K562 (cell line): ENCODE results near the gene SMG5. TPM values are rescaled to one million over a fixed set of nuclear protein-coding genes. Genes with fewer than 3 reads are reported as not detected.

Experiments
- BDP1 ChIP-seq: IDR thresholded peaks from 3 replicates; pipeline ENCODE4 v1.6.1; 2011; ENCODE audit not compliant: insufficient read length, insufficient read depth
- CCAR2 ChIP-seq: fragments of 200-400 bp; formaldehyde crosslinking; IDR thresholded peaks from 2 replicates; pipeline ENCODE4 v1.6.1; 2017; ENCODE audit warnings: mild to moderate bottlenecking, low read depth, low read length
- HDAC3 ChIP-seq: fragments of 450-650 bp; IDR thresholded peaks from 2 replicates; pipeline ENCODE4 v1.6.1; 2018; ENCODE audit warnings: borderline replicate concordance, mild to moderate bottlenecking, moderate library complexity; ENCODE audit not compliant: partially characterized antibody
- HOXB6 ChIP-seq: fragments of 250-450 bp; sonication (Bioruptor Pico); IDR thresholded peaks from 2 replicates; pipeline ENCODE4 v1.5.1; 2022; ENCODE audit warnings: mild to moderate bottlenecking, borderline replicate concordance
- HSF4 ChIP-seq: fragments of 250-450 bp; sonication (Bioruptor Pico); IDR thresholded peaks from 2 replicates; pipeline ENCODE4 v2.1.2; 2022; ENCODE audit warnings: mild to moderate bottlenecking, moderate library complexity, borderline replicate concordance
- MCM5 ChIP-seq: fragments of 450-650 bp; IDR thresholded peaks from 2 replicates; pipeline ENCODE4 v1.6.1; 2016; ENCODE audit warnings: low read depth
- MIER1 ChIP-seq: fragments of 450-650 bp; IDR thresholded peaks from 2 replicates; pipeline ENCODE4 v1.6.1; 2016; ENCODE audit warnings: antibody characterized with exemption, mild to moderate bottlenecking, low read depth
- PTBP1 ChIP-seq: fragments of 200-400 bp; formaldehyde crosslinking; IDR thresholded peaks from 2 replicates; pipeline ENCODE4 v1.6.1; 2017; ENCODE audit warnings: low read depth, low read length
- PYGO2 ChIP-seq: fragments of 450-650 bp; IDR thresholded peaks from 2 replicates; pipeline ENCODE4 v1.6.1; 2016; ENCODE audit warnings: mild to moderate bottlenecking, missing genetic modification characterization, moderate library complexity, missing compliant biosample characterization
- RAD51 ChIP-seq: fragments of 450-650 bp; IDR thresholded peaks from 2 replicates; pipeline ENCODE4 v1.7.1; 2016; ENCODE audit warnings: low read depth, mild to moderate bottlenecking, borderline replicate concordance
- SPI1 ChIP-seq: IDR thresholded peaks from 2 replicates; pipeline ENCODE4 v1.6.1; 2011; ENCODE audit warnings: low read depth, low read length, control low read depth, borderline replicate concordance
- ZFX ChIP-seq: sonication (generic); formaldehyde crosslinking; IDR thresholded peaks from 2 replicates; pipeline ENCODE4 v1.8.0; 2022; ENCODE audit warnings: mild to moderate bottlenecking, missing genetic modification reagents, moderate library complexity
- ZNF41 ChIP-seq: fragments of 250-450 bp; sonication (Bioruptor Pico); conservative IDR thresholded peaks from 2 replicates; pipeline ENCODE4 v1.4.0; 2020; ENCODE audit warnings: mild to moderate bottlenecking
- polyA plus RNA-seq, 8 experiments: library from polyadenylated mRNA; depleted of rRNA in 4 of 8; stranded (reverse) in 5 of 8; unstranded in 3 of 8; fragments of >200 nt; fragmentation: Nextera tagmentation in 2 of 8; fragmentation: Illumina TruSeq in 1 of 8; extraction: Ambion mirVana in 2 of 8; extraction: Trizol in 1 of 8; gene quantifications; 2 replicates each; pipeline versions ENCODE4 v1.2.1 to v1.2.3, GENCODE V29; 2011 to 2014; ENCODE audit warnings: inconsistent platforms in 1 of 8, missing spikeins in 1 of 8
- total RNA-seq, 7 experiments: library from RNA; depleted of rRNA in 6 of 7; stranded (reverse); fragments of >200 nt in 6 of 7; fragmentation: Illumina TruSeq in 2 of 7; extraction: Trizol in 2 of 7; gene quantifications; 2 replicates each; pipeline versions ENCODE4 v1.2.1 to v1.2.3, GENCODE V29; 2011 to 2021; ENCODE audit warnings: low replicate concordance in 1 of 7
- TF ChIP-seq, protein P1 (sequence below), 3 experiments: fragments of 200-800 bp in 1 of 3; sonication (Bioruptor generic) in 1 of 3; sonication (generic) in 1 of 3; formaldehyde crosslinking in 1 of 3; IDR thresholded peaks; 2 replicates each; pipeline versions ENCODE4 v1.6.1 to v1.8.0; 2016 to 2022; ENCODE audit warnings: mild to moderate bottlenecking in 2 of 3, missing compliant biosample characterization in 2 of 3, missing genetic modification characterization in 2 of 3, missing genetic modification reagents in 1 of 3
- TF ChIP-seq, protein P2 (sequence below): fragments of 450-650 bp; IDR thresholded peaks from 2 replicates; pipeline ENCODE4 v1.6.1; 2016; ENCODE audit warnings: antibody characterized with exemption
- TF ChIP-seq, protein P3 (sequence below): fragments of 450-650 bp; IDR thresholded peaks from 2 replicates; pipeline ENCODE4 v1.6.1; 2017; ENCODE audit warnings: antibody characterized with exemption, mild to moderate bottlenecking
- TF ChIP-seq, protein P4 (sequence below): conservative IDR thresholded peaks from 2 replicates; pipeline ENCODE4 v1.6.1; 2011; ENCODE audit warnings: low read depth, mild to moderate bottlenecking, low read length; ENCODE audit not compliant: control insufficient read depth
- TF ChIP-seq, protein P5 (sequence below): sonication (generic); formaldehyde crosslinking; IDR thresholded peaks from 2 replicates; pipeline ENCODE4 v1.8.0; 2022; ENCODE audit warnings: mild to moderate bottlenecking, missing genetic modification reagents

SMG5 gene
- total and polyA plus RNA-seq, 9 of the 15 experiments (the other 6 are each of a cell fraction or from before 2014, with no cell fraction given) = 1.4 to 85.9 (median 53.0) TPM

DNA sequence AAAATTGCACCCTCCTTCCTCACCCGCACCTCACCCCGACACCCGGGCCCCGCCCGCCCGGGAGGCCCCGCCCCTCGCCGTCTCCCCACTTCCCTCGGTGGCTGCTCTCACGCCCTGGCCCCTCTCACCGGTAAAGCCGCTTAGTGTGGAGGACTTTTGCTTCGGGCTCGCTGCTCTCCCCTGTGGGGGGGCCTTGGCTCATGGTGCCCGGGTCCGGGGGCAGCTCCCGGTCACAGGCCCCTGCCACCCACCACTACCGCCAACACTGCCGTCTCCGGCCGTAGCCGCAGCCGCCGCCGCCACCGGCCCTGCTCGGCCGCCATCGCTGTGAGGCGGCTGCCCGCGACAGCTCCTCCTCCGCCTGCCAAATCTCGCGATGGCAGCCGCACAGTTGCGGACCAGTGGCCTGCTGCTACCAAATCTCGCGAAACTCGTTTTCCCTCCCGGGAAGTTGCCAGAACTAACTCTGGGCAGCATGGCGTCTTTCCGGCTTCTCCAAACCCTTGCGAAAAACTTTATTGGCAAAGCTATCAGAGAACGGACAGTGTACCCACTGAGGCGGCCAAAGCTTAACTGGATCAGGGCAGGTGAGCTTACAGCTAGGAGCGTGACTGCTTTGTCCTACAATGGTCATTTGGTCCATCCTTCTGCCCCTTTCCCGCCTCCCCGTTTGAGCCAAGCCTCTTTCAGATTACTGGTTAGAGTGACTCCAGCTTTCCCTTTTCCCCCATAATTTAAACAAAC lies at the start of gene SMG5 (continued):
- TF ChIP-seq, protein P1, sequence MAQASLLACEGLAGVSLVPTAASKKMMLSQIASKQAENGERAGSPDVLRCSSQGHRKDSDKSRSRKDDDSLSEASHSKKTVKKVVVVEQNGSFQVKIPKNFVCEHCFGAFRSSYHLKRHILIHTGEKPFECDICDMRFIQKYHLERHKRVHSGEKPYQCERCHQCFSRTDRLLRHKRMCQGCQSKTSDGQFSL (CRISPR knock-in tag; IDR thresholded peaks at IDR 0.05) = no peak
- TF ChIP-seq, protein P1 (tag; IDR thresholded peaks at IDR 0.05) = no peak
- 0 out of 2 replicates have a peak, but pooled peaks have one; percentile 4 for TF ChIP-seq SPI1
- TF ChIP-seq, protein P2, sequence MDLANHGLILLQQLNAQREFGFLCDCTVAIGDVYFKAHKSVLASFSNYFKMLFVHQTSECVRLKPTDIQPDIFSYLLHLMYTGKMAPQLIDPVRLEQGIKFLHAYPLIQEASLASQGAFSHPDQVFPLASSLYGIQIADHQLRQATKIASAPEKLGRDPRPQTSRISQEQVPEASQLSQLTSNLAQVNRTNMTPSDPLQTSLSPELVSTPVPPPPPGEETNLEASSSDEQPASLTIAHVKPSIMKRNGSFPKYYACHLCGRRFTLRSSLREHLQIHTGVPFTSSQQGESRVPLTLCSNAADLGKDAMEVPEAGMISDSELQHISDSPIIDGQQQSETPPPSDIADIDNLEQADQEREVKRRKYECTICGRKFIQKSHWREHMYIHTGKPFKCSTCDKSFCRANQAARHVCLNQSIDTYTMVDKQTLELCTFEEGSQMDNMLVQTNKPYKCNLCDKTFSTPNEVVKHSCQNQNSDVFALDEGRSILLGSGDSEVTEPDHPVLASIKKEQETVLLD = no peak
- no peak for TF ChIP-seq HSF4 (CRISPR knock-in tag)
- TF ChIP-seq ZFX (CRISPR knock-in tag) = peak; percentile 94
- TF ChIP-seq PTBP1 = no peak
- TF ChIP-seq, protein P3, sequence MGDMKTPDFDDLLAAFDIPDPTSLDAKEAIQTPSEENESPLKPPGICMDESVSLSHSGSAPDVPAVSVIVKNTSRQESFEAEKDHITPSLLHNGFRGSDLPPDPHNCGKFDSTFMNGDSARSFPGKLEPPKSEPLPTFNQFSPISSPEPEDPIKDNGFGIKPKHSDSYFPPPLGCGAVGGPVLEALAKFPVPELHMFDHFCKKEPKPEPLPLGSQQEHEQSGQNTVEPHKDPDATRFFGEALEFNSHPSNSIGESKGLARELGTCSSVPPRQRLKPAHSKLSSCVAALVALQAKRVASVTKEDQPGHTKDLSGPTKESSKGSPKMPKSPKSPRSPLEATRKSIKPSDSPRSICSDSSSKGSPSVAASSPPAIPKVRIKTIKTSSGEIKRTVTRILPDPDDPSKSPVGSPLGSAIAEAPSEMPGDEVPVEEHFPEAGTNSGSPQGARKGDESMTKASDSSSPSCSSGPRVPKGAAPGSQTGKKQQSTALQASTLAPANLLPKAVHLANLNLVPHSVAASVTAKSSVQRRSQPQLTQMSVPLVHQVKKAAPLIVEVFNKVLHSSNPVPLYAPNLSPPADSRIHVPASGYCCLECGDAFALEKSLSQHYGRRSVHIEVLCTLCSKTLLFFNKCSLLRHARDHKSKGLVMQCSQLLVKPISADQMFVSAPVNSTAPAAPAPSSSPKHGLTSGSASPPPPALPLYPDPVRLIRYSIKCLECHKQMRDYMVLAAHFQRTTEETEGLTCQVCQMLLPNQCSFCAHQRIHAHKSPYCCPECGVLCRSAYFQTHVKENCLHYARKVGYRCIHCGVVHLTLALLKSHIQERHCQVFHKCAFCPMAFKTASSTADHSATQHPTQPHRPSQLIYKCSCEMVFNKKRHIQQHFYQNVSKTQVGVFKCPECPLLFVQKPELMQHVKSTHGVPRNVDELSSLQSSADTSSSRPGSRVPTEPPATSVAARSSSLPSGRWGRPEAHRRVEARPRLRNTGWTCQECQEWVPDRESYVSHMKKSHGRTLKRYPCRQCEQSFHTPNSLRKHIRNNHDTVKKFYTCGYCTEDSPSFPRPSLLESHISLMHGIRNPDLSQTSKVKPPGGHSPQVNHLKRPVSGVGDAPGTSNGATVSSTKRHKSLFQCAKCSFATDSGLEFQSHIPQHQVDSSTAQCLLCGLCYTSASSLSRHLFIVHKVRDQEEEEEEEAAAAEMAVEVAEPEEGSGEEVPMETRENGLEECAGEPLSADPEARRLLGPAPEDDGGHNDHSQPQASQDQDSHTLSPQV = no peak
- TF ChIP-seq BDP1 = no peak
- TF ChIP-seq PYGO2 (tag) = no peak
- TF ChIP-seq, protein P4, sequence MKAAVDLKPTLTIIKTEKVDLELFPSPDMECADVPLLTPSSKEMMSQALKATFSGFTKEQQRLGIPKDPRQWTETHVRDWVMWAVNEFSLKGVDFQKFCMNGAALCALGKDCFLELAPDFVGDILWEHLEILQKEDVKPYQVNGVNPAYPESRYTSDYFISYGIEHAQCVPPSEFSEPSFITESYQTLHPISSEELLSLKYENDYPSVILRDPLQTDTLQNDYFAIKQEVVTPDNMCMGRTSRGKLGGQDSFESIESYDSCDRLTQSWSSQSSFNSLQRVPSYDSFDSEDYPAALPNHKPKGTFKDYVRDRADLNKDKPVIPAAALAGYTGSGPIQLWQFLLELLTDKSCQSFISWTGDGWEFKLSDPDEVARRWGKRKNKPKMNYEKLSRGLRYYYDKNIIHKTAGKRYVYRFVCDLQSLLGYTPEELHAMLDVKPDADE = peak; percentile 99
- TF ChIP-seq, protein P5, sequence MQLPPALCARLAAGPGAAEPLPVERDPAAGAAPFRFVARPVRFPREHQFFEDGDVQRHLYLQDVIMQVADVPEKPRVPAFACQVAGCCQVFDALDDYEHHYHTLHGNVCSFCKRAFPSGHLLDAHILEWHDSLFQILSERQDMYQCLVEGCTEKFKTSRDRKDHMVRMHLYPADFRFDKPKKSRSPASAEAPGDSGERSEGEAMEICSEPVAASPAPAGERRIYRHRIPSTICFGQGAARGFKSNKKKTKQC (CRISPR knock-in tag) = peak; percentile 70; the same call in 1 of the 2 replicates
- no peak for TF ChIP-seq MIER1
- TF ChIP-seq RAD51 = no peak
- no peak for TF ChIP-seq HOXB6 (CRISPR knock-in tag)
- 0 out of 2 replicates have a peak, but pooled peaks have one; percentile 51 for TF ChIP-seq ZNF41
- no peak for TF ChIP-seq MCM5
- peak; percentile 81 for TF ChIP-seq HDAC3
- no peak for TF ChIP-seq CCAR2
